Measurements from ENCODE around the gene MOB3A. TPM values are rescaled to one million over a fixed set of nuclear protein-coding genes. Genes with fewer than 3 reads are reported as not detected.

The MOB3A gene
- total RNA-seq, 4 donors from 2014 or later: 16.0 to 30.8 (median 22.2) TPM

DNA sequence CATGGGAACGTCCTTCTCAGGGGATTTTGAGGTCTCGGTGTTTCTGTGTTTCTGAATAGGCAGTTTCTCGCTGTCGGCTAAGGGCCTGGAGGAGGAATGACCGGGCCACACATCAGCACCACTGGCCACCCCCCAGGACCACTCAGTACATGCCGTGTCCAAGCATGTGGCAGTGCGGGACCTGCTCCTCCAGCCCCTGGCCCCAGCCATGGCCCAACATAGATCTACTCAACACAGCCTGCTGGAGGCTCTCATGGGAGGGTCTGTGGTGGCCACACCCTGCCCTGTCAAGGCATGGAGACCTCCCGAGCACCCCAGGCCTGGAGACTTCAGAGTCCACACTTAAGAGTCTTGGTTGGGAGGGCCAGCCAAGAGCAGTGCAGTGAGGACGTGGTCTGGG lies 18.1 kb upstream of the MOB3A start:
- in situ Hi-C loops (cut with MboI; ENCODE audit: low sequenced_read_pairs in 4 of 4): no loop called here
- ATAC-seq (no peak), DNase-seq (no peak)
- intact Hi-C loops (cut with DNase I; ENCODE audit: low total_unique reads): no loop called here
- H3K9me3 ChIP-seq: no peaks in the 10 kb centered on the region
- H3K27ac ChIP-seq: no peak overlapping the region
- no peaks in the 10 kb centered on the region for H3K27me3 ChIP-seq
- H3K4me3 ChIP-seq: no peak overlapping the region
- H3K4me1 ChIP-seq: no peaks in the 10 kb centered on the region
- TF ChIP-seq, protein P1, sequence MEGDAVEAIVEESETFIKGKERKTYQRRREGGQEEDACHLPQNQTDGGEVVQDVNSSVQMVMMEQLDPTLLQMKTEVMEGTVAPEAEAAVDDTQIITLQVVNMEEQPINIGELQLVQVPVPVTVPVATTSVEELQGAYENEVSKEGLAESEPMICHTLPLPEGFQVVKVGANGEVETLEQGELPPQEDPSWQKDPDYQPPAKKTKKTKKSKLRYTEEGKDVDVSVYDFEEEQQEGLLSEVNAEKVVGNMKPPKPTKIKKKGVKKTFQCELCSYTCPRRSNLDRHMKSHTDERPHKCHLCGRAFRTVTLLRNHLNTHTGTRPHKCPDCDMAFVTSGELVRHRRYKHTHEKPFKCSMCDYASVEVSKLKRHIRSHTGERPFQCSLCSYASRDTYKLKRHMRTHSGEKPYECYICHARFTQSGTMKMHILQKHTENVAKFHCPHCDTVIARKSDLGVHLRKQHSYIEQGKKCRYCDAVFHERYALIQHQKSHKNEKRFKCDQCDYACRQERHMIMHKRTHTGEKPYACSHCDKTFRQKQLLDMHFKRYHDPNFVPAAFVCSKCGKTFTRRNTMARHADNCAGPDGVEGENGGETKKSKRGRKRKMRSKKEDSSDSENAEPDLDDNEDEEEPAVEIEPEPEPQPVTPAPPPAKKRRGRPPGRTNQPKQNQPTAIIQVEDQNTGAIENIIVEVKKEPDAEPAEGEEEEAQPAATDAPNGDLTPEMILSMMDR (IDR thresholded peaks at IDR 0.05 in 4 of 5, conservative IDR thresholded peaks at IDR 0.05 in 1 of 5): no peak
- no peak for TF ChIP-seq POLR2A (IDR thresholded peaks at IDR 0.05)
- H3K36me3 ChIP-seq: peaks cover 0 to 100% of the 10 kb centered on the region in 2 donors

DNA sequence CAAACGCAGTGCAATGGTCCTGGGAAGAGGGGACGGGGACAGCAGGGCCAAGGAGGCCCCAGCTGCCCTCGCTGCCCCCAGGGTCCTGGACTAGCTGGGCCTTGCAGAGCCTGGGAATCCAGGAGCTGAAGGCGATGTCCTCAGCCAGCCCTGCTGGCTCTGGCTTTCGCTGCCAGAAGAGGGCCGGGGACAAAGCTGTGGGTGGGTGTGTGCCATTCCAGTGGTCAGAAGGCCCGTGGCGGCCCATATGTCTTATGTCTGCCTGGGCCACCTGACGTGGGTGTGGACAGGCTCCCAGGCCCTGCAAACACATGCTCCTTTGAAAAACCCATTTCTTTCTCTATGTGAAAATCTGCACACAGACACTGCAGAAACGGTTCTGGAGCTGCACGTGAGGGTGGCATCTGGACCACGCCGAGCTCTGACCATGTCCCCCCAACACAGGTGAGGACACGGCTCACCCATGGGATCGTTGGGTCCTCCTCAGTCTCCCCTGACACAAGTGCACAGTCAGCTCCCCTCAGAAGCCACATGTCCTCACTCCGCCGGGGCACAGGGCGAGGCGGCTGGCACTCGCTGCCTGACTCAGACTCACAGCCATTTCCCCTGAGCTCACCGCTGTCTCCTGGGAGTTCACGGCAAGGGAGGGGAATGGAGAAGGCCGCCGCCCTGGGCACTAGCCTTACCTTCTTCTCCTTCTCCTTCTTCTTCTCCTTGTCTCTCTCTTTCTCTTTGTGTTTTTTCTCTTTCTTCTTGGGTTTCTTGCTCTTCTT lies 17.5 kb upstream of the MOB3A start:
- Histone ChIP-seq H3K36me3 (peaks cover 0 to 100% of the 10 kb centered on the region in 2 donors), H3K4me3 (no peak overlapping the region), H3K27ac (no peak overlapping the region), H3K4me1 (no peaks in the 10 kb centered on the region), H3K9me3 (no peaks in the 10 kb centered on the region), H3K27me3 (no peaks in the 10 kb centered on the region)
- TF ChIP-seq, protein P1 (IDR thresholded peaks at IDR 0.05 in 4 of 5, conservative IDR thresholded peaks at IDR 0.05 in 1 of 5): no peak
- TF ChIP-seq POLR2A (IDR thresholded peaks at IDR 0.05): no peak
- intact Hi-C loops (cut with DNase I; ENCODE audit: low total_unique reads): no loop called here
- in situ Hi-C loops (cut with MboI; ENCODE audit: low sequenced_read_pairs in 4 of 4): no loop called here
- ATAC-seq: peak in 1 of 2 donors; percentile 18
- DNase-seq: no peak

DNA sequence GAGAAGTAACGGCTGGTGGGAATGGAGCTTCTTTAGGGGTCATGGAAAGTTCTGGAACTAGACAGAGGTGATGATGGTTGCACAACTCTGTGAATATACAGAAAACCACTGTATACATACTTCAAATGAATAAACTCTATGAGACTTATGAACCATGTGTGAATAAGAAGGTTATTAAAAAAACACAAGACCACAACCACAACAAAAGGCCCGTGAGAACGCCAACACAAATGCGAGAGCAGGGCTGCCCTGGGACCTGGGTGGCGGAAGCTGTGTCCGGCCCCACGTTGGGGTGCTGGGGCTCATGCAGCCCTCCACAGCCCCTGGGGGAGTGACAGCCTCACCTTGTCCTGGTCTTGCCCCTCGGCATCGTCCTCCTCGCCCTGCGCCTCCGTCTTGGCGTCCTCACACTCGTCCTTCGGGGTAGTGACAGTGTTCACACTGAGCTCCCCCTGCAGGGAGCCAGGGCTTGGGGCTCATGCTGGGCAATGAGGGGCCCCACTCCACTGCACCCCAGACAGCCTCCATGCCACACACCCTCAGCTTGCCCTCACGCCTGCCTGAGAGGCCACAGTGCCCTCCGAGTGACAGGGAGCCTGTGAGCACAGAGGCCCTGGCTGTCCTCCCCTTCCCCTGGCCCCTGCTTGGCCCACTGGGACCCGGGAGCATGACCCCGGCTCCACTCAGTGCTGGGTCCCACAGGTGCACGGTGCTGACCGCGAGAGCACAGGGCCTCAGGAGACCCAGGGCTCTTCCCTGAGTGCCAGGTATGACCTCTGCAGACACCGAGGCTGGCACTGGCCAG lies 16.6 kb upstream of the MOB3A start:
- ATAC-seq (no peak), DNase-seq (no peak)
- peaks cover 0 to 100% of the 10 kb centered on the region in 2 donors for H3K36me3 ChIP-seq
- H3K9me3 ChIP-seq: no peaks in the 10 kb centered on the region
- intact Hi-C loops (cut with DNase I; ENCODE audit: low total_unique reads): no loop called here
- H3K27me3 ChIP-seq: no peaks in the 10 kb centered on the region
- no peak for TF ChIP-seq POLR2A (IDR thresholded peaks at IDR 0.05)
- TF ChIP-seq, protein P1 (IDR thresholded peaks at IDR 0.05 in 4 of 5, conservative IDR thresholded peaks at IDR 0.05 in 1 of 5): no peak
- no peak overlapping the region for H3K4me3 ChIP-seq
- no peak overlapping the region for H3K27ac ChIP-seq
- in situ Hi-C loops (cut with MboI; ENCODE audit: low sequenced_read_pairs in 4 of 4): no loop called here
- H3K4me1 ChIP-seq: no peaks in the 10 kb centered on the region

DNA sequence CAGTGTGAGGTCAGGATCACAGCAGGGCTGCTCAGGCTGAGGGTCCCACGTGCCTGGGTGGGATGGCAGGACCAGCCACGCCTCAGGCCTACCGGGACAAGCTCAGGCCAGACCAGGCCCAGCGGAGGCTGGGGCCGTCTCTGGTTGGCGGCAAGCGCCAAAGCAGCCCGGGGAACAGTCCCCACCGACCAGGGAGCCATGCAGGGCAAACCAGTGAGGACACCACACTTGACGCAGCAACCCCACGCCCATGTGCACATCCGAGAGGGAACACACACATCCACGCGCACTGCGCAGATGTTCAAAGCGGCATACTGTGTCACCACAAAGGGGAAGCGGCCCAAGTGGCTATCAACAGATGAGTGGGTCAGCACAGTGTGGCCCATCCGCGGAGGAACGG lies 15.8 kb upstream of the MOB3A start:
- H3K36me3 ChIP-seq: peaks cover 0 to 94% of the 10 kb centered on the region in 2 donors
- H3K4me1 ChIP-seq: no peaks in the 10 kb centered on the region
- H3K4me3 ChIP-seq: no peak overlapping the region
- no peaks in the 10 kb centered on the region for H3K9me3 ChIP-seq
- ATAC-seq (no peak), DNase-seq (no peak)
- H3K27me3 ChIP-seq: no peaks in the 10 kb centered on the region
- no peak overlapping the region for H3K27ac ChIP-seq
- intact Hi-C loops (cut with DNase I; ENCODE audit: low total_unique reads) (no loop called here), in situ Hi-C loops (cut with MboI; ENCODE audit: low sequenced_read_pairs in 4 of 4) (no loop called here)
- TF ChIP-seq, protein P1 (IDR thresholded peaks at IDR 0.05 in 4 of 5, conservative IDR thresholded peaks at IDR 0.05 in 1 of 5): no peak
- TF ChIP-seq POLR2A (IDR thresholded peaks at IDR 0.05): no peak
